ENCODE measurements around the gene FAM117B. TPM values are rescaled to one million over a fixed set of nuclear protein-coding genes. Genes with fewer than 3 reads are reported as not detected.

Gene FAM117B
- total RNA-seq, 2 donors from 2014 or later, result 32.1 to 34.0 TPM

GRCh38 chr2:202760848-202761247, 126.1 kb downstream of the FAM117B start:
- no peak overlapping the region for H3K4me3 Mint-ChIP-seq
- no peaks in the 10 kb centered on the region for H3K4me1 Mint-ChIP-seq
- H3K4me1 ChIP-seq (ENCODE audit: control insufficient read depth, insufficient read depth, low read length), result no peaks in the 10 kb centered on the region
- no peak for DNase-seq
- no peaks in the 10 kb centered on the region for H3K27me3 ChIP-seq (ENCODE audit: control insufficient read depth, insufficient read depth, low read length, poor library complexity, severe bottlenecking)
- H3K4me3 ChIP-seq (ENCODE audit: low read length), result no peak overlapping the region
- H3K9ac ChIP-seq (ENCODE audit: extremely low read depth, low read length, poor library complexity, severe bottlenecking), result no peak overlapping the region
- no peak overlapping the region for H3K27ac Mint-ChIP-seq
- H3K36me3 Mint-ChIP-seq (ENCODE audit: low read depth), result peaks cover 60% of the 10 kb centered on the region
- peaks cover 77% of the 10 kb centered on the region for H3K36me3 ChIP-seq (ENCODE audit: control insufficient read depth, insufficient read depth, low read length)
- no peaks in the 10 kb centered on the region for H3K27me3 Mint-ChIP-seq (ENCODE audit: insufficient read depth)
- 79 to 90% methylated on average over 2 of the region's 2 CpGs for WGBS, 2 experiments (ENCODE audit: insufficient coverage in 1 of 2, insufficient read length in 1 of 2)
- no peaks in the 10 kb centered on the region for H3K9me3 ChIP-seq (ENCODE audit: control insufficient read depth, low read length)
- no peaks in the 10 kb centered on the region for H3K9me3 Mint-ChIP-seq
- no peak overlapping the region for H3K27ac ChIP-seq (ENCODE audit: low read depth, low read length)
- TF ChIP-seq CTCF (conservative IDR thresholded peaks at IDR 0.05), result no peak

GRCh38 chr2:202762556-202762955, 127.8 kb downstream of the FAM117B start:
- no peak overlapping the region for H3K4me3 Mint-ChIP-seq
- H3K36me3 Mint-ChIP-seq (ENCODE audit: low read depth), result peaks cover 60% of the 10 kb centered on the region
- H3K36me3 ChIP-seq (ENCODE audit: control insufficient read depth, insufficient read depth, low read length), result peaks cover 77% of the 10 kb centered on the region
- no peak overlapping the region for H3K27ac Mint-ChIP-seq
- no peaks in the 10 kb centered on the region for H3K27me3 Mint-ChIP-seq (ENCODE audit: insufficient read depth)
- no peaks in the 10 kb centered on the region for H3K4me1 ChIP-seq (ENCODE audit: control insufficient read depth, insufficient read depth, low read length)
- no peaks in the 10 kb centered on the region for H3K9me3 ChIP-seq (ENCODE audit: control insufficient read depth, low read length)
- no peaks in the 10 kb centered on the region for H3K4me1 Mint-ChIP-seq
- DNase-seq, result no peak
- H3K9ac ChIP-seq (ENCODE audit: extremely low read depth, low read length, poor library complexity, severe bottlenecking), result no peak overlapping the region
- no peak overlapping the region for H3K27ac ChIP-seq (ENCODE audit: low read depth, low read length)
- no peaks in the 10 kb centered on the region for H3K27me3 ChIP-seq (ENCODE audit: control insufficient read depth, insufficient read depth, low read length, poor library complexity, severe bottlenecking)
- H3K9me3 Mint-ChIP-seq, result no peaks in the 10 kb centered on the region
- WGBS, 2 experiments (ENCODE audit: insufficient coverage in 1 of 2, insufficient read length in 1 of 2), result 67 to 83% methylated on average over 1 to 4 of the region's 4 CpGs
- no peak for TF ChIP-seq CTCF (conservative IDR thresholded peaks at IDR 0.05)
- no peak overlapping the region for H3K4me3 ChIP-seq (ENCODE audit: low read length)

- peaks cover 65% of the 10 kb centered on the region for H3K36me3 ChIP-seq (ENCODE audit: control insufficient read depth, insufficient read depth, low read length)
- 92% methylated on average over 1 of the region's 1 CpG; no CpG with 5 or more reads in 1 of the 2 experiments for WGBS, 2 experiments (ENCODE audit: insufficient coverage in 1 of 2, insufficient read length in 1 of 2)
These were observed 129.1 kb downstream of the FAM117B start for GRCh38 chr2:202763916-202764315.

More at GRCh38 chr2:202763916-202764315, 129.1 kb downstream of the FAM117B start:
- Histone ChIP-seq H3K9ac (ENCODE audit: extremely low read depth, low read length, poor library complexity, severe bottlenecking) (no peak overlapping the region), H3K27ac (ENCODE audit: low read depth, low read length) (no peak overlapping the region), H3K4me3 (ENCODE audit: low read length) (no peak overlapping the region), H3K27me3 (ENCODE audit: control insufficient read depth, insufficient read depth, low read length, poor library complexity, severe bottlenecking) (no peaks in the 10 kb centered on the region), H3K4me1 (ENCODE audit: control insufficient read depth, insufficient read depth, low read length) (no peaks in the 10 kb centered on the region), H3K9me3 (ENCODE audit: control insufficient read depth, low read length) (no peaks in the 10 kb centered on the region)
- H3K4me3 Mint-ChIP-seq, result no peak overlapping the region
- TF ChIP-seq CTCF (conservative IDR thresholded peaks at IDR 0.05), result no peak
- H3K36me3 Mint-ChIP-seq (ENCODE audit: low read depth), result peaks cover 57% of the 10 kb centered on the region
- H3K27ac Mint-ChIP-seq, result no peak overlapping the region
- H3K9me3 Mint-ChIP-seq, result no peaks in the 10 kb centered on the region
- H3K27me3 Mint-ChIP-seq (ENCODE audit: insufficient read depth), result no peaks in the 10 kb centered on the region
- no peak for DNase-seq
- no peaks in the 10 kb centered on the region for H3K4me1 Mint-ChIP-seq
